ENCODE data around the gene GPAT2.
"Not testable (repeated sequence)": the region's sequence is repeated elsewhere in the genome, so short reads cannot be mapped to it uniquely, and the experiment has no call there.

Gene GPAT2

GRCh38 chr2:96074156-96074555 lies 39.4 kb upstream of the GPAT2 start:
- no peak for DNase-seq (ENCODE audit: low read depth)
- no peak overlapping the region for H3K4me3 ChIP-seq (ENCODE audit: low read depth, low read length)
- TF ChIP-seq, protein P1, sequence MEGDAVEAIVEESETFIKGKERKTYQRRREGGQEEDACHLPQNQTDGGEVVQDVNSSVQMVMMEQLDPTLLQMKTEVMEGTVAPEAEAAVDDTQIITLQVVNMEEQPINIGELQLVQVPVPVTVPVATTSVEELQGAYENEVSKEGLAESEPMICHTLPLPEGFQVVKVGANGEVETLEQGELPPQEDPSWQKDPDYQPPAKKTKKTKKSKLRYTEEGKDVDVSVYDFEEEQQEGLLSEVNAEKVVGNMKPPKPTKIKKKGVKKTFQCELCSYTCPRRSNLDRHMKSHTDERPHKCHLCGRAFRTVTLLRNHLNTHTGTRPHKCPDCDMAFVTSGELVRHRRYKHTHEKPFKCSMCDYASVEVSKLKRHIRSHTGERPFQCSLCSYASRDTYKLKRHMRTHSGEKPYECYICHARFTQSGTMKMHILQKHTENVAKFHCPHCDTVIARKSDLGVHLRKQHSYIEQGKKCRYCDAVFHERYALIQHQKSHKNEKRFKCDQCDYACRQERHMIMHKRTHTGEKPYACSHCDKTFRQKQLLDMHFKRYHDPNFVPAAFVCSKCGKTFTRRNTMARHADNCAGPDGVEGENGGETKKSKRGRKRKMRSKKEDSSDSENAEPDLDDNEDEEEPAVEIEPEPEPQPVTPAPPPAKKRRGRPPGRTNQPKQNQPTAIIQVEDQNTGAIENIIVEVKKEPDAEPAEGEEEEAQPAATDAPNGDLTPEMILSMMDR (IDR thresholded peaks at IDR 0.05; ENCODE audit: low read depth, low read length, missing control alignments), result no peak

GRCh38 chr2:96073170-96073775 lies 38.6 kb upstream of the GPAT2 start:
- DNase-seq (ENCODE audit: low read depth), result no peak
- TF ChIP-seq, protein P1 (IDR thresholded peaks at IDR 0.05; ENCODE audit: low read depth, low read length, missing control alignments), result no peak
- no peak overlapping the region for H3K4me3 ChIP-seq (ENCODE audit: low read depth, low read length)

GRCh38 chr2:96072746-96073145 lies 38.0 kb upstream of the GPAT2 start:
- no peak for DNase-seq (ENCODE audit: low read depth)
- TF ChIP-seq, protein P1 (IDR thresholded peaks at IDR 0.05; ENCODE audit: low read depth, low read length, missing control alignments), result no peak
- no peak overlapping the region for H3K4me3 ChIP-seq (ENCODE audit: low read depth, low read length)

DNA sequence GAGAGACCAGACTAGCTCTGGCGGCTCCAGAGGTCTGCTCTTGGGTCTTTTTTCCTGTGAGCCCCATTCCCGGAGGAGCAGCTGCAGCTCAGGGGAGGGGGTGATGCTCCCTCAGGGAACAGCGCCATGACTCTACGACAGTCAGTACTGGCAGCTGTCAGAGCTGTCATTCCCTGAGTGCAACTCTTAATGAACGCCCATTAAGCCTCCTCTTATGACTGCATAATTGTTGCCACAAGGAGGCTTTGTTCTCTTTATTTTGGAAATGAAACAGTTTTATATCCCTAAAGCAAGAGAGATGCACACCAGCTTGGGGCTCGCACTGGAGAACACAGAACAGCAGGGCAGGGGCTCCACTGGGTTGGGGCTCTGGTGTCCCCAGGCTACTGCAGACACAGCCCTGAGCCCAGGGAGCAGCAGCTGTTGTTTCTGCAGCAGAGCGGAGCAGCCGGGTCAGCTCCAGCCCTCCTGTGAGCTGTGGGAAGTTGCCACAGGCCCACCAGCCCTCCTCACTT lies 37.3 kb upstream of the GPAT2 start:
- not testable (repeated sequence) for DNase-seq (ENCODE audit: low read depth); H3K4me3 ChIP-seq (ENCODE audit: low read depth, low read length)

DNA sequence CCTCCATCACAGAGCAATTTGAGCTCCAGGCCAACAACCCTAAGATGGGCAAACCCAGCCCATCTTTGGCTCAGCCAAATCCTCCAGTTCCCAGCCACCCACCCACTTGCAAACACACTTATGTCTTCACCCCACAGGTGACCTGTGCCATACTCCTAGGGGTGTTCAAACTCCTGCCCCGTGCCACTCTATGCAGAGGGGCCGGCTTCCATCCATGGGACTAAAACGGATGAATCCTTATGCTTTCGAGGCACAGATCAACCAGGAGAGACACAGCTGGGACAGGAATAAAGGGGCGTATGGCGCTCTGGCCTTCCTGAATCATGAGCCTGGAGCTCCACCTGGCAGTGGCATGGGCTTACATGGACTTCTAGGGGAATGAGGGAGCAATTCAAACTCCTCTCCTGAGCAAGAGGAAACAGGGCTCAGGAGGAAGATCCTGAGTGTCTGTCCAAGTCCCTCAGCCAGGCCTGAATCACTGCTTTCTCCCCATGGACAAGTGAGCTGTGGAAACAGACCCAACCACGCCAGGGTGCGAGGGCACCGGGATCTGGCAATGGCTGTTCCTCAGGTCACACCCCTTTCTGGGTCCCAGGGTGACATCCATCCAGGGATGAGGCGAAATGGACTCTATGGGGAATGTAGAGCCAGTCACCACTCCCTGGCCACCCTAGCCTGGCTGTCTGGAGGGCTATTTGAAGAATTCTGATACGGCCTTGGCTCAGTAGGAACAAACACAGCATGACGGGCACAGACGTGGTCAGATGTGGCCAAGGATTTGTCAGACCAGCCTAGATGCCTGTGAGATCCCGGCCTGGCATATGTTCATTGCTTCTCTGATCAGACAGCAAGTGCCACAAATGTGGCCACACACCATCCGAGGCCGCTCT lies 36.6 kb upstream of the GPAT2 start:
- DNase-seq (ENCODE audit: low read depth); H3K4me3 ChIP-seq (ENCODE audit: low read depth, low read length): not testable (repeated sequence)

DNA sequence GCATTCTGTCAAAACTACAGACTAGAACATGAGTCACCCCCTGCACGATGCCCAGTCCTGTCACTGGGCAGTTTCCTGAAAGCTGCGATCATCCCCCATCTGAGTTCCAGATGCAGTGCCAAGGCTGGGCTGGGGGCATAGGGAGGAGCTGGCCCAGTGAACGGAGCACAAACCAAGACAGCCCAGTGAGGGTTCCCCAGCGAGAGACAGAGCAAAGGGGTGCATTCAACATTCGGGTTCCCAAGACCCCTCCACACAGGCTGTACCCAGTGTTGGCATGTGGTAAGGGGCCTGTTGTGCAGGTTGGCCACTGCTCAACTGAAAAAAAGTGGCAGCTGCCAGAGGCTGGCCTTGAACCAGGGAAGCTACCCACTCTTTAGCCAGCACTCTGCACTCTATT lies 35.6 kb upstream of the GPAT2 start:
- not testable (repeated sequence) for DNase-seq (ENCODE audit: low read depth); H3K4me3 ChIP-seq (ENCODE audit: low read depth, low read length)

- DNase-seq (ENCODE audit: low read depth); H3K4me3 ChIP-seq (ENCODE audit: low read depth, low read length): not testable (repeated sequence)
Observed at GRCh38 chr2:96069878-96070277, 35.2 kb upstream of the GPAT2 start.

DNA sequence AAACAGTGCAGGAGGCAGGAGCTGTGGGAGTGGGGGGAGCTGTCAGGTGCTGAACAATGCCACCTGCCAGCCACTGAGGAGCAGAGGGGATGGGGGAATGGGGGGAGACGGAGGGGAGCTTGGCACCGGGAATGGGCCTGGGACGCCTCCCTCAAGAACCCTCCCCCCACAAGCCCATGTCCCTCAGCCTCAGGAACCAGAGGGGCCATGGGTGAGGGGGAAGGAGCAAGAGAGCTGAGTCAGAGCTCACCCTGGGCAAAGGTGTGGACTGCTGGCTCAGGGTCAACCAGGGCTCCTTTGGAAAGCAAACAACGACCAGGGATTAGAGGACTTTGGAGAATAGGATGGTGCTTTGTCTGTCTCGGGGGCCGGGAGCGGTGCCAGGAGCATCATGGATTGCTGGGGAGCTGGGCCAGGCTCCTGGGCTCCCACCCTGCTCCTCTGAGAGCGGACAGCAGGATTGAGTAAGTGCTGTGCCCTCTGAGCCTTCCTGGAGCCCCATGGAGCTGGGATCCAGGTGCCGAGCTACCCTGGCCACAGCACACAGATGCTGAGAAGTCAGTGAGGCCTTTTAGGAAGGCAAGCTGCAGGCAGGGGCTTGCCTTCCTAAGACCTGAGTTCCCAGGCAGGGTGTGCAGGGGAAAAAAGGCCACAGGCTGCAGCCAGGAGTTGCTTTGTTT lies 33.3 kb upstream of the GPAT2 start:
- H3K4me3 ChIP-seq (ENCODE audit: low read depth, low read length); DNase-seq (ENCODE audit: low read depth): not testable (repeated sequence)

DNA sequence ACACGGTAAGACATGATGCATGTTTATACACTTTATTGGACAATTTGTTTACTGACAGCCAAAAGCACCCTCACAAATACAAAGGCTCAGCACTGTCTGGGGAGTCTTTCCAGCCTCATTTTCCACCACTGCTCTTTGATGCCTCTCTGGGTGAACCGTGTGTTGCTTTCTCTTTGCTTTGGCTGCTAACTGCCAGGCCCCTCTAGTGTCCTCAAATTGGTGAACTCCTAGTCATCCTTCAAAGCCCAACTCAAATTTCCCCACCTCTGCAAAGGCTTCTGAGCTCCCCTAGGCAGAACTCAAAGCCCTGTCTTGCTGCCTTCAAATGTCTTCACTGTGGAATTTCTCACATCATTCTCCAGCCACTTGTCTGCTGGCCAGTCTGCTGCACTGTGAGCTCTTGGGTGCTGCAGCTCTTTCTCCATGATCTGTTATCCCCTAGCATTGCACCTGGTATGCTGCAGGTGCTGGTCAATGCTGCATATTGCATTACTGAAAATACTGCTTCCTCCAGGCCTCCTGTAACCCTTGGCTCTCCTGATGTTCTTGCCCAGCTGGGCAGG lies 32.5 kb upstream of the GPAT2 start:
- not testable (repeated sequence) for DNase-seq (ENCODE audit: low read depth); H3K4me3 ChIP-seq (ENCODE audit: low read depth, low read length)

DNA sequence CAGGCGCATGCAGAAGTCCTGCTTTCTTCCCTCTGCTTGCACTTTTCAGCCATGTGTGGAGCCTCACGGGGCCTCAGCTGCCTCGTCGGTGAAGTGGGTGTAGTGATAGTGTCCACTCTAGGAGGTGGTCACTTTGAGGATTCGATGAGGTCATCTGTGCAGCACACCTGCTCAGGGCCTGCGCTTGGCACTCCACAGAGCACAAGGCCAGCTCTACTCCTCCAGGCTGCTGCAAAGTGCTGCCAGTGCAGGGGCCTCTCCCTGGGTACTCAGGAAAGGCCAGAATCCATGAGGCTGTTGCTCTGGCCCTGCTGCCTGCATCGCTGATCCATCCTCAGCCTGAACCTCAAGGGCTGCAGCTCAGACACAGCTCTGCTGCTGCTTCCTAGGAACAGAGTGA lies 31.8 kb upstream of the GPAT2 start:
- not testable (repeated sequence) for DNase-seq (ENCODE audit: low read depth); H3K4me3 ChIP-seq (ENCODE audit: low read depth, low read length)

DNA sequence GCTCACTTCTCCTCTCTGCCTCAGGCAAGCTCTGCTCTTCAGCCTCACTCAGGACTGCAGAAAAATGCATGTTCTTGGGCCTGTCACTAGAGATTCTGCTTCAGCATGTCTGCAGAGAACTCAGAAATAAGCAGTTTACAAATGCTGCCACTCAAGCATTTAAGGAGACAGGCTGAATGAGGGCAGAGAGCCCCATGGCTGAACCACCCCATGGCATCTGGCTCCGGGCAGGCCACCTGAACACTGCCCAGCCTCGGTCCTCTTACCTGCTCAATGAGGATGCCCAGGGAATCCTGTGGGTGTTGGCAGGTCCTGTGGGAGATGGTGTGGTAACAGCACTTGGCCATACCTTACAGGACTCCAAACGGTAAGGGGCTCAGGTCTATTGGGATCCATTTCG lies 31.2 kb upstream of the GPAT2 start:
- DNase-seq (ENCODE audit: low read depth); H3K4me3 ChIP-seq (ENCODE audit: low read depth, low read length): not testable (repeated sequence)

Measured in GM12864 (cell line).